Loucy (cell line): ENCODE measurements around the gene SULT2B1.

ENCODE experiments used
- H2AFZ ChIP-seq: fragments of 200-600 bp; sonication (generic); 2 replicates; pipeline ENCODE4 v1.6.0; 2016; ENCODE audit warnings: antibody characterized with exemption, mild to moderate bottlenecking, low read length, moderate library complexity
- H3F3A ChIP-seq: fragments of 200-600 bp; 2 replicates; pipeline ENCODE4 v1.6.0; 2016; ENCODE audit warnings: antibody characterized with exemption, low read depth, mild to moderate bottlenecking
- H3K27me3 ChIP-seq: fragments of 200-600 bp; sonication (generic); 2 replicates; pipeline ENCODE4 v1.6.1; 2014; ENCODE audit warnings: low read length, mild to moderate bottlenecking; ENCODE audit not compliant: insufficient read depth, poor library complexity, severe bottlenecking
- H3K36me3 ChIP-seq: fragments of 200-600 bp; sonication (generic); 2 replicates; pipeline ENCODE4 v1.6.1; 2016; ENCODE audit warnings: low read length; ENCODE audit not compliant: insufficient read depth
- H3K4me1 ChIP-seq: fragments of 200-600 bp; sonication (generic); 2 replicates; pipeline ENCODE4 v1.5.1; 2014; ENCODE audit warnings: low read length, mild to moderate bottlenecking; ENCODE audit not compliant: insufficient read depth, poor library complexity, severe bottlenecking
- H3K4me2 ChIP-seq: fragments of 200-600 bp; sonication (generic); 2 replicates; pipeline ENCODE4 v1.6.0; 2014; ENCODE audit warnings: antibody characterized with exemption, low read length, low read depth, mild to moderate bottlenecking; ENCODE audit not compliant: poor library complexity, severe bottlenecking
- H3K4me3 ChIP-seq: fragments of 200-600 bp; sonication (generic); 2 replicates; pipeline ENCODE4 v1.5.1; 2014; ENCODE audit warnings: low read length, mild to moderate bottlenecking, mixed read lengths; ENCODE audit not compliant: poor library complexity, severe bottlenecking
- H3K79me2 ChIP-seq: fragments of 200-600 bp; sonication (generic); 2 replicates; pipeline ENCODE4 v1.6.1; 2014; ENCODE audit warnings: low read length; ENCODE audit not compliant: insufficient read depth
- H3K9ac ChIP-seq: fragments of 200-600 bp; sonication (generic); 2 replicates; pipeline ENCODE4 v1.6.0; 2014; ENCODE audit warnings: mild to moderate bottlenecking, low read depth, low read length, moderate library complexity; ENCODE audit not compliant: poor library complexity, severe bottlenecking
- H3K9me2 ChIP-seq: fragments of 200-600 bp; sonication (generic); replicated peaks from 2 replicates; pipeline ENCODE4 v1.6.1; 2016; ENCODE audit warnings: low read depth, low read length, mixed read lengths
- H3K9me3 ChIP-seq: fragments of 200-600 bp; sonication (generic); 2 replicates; pipeline ENCODE4 v1.6.1; 2014; ENCODE audit warnings: mild to moderate bottlenecking, antibody characterized with exemption, low read length, low read depth; ENCODE audit not compliant: insufficient read depth
- H4K20me1 ChIP-seq: fragments of 200-600 bp; sonication (generic); 2 replicates; pipeline ENCODE4 v1.6.0; 2014; ENCODE audit warnings: antibody characterized with exemption, low read length, mild to moderate bottlenecking; ENCODE audit not compliant: insufficient read depth, poor library complexity, severe bottlenecking
- EZH2phosphoT487 ChIP-seq: fragments of 200-600 bp; IDR thresholded peaks from 2 replicates; pipeline ENCODE4 v1.6.1; 2018; ENCODE audit warnings: antibody characterized with exemption, mild to moderate bottlenecking, moderate library complexity, borderline replicate concordance
- TF ChIP-seq, protein P1 (sequence below): fragments of 200-600 bp; sonication (generic); conservative IDR thresholded peaks from 2 replicates; pipeline ENCODE4 v1.5.1; 2014; ENCODE audit warnings: mild to moderate bottlenecking, antibody characterized with exemption, low read length

Gene SULT2B1

GRCh38 chr19:48582168-48582567 lies 30.2 kb downstream of the SULT2B1 start:
- H3K79me2 ChIP-seq, result no peaks in the 10 kb centered on the region
- TF ChIP-seq, protein P1, sequence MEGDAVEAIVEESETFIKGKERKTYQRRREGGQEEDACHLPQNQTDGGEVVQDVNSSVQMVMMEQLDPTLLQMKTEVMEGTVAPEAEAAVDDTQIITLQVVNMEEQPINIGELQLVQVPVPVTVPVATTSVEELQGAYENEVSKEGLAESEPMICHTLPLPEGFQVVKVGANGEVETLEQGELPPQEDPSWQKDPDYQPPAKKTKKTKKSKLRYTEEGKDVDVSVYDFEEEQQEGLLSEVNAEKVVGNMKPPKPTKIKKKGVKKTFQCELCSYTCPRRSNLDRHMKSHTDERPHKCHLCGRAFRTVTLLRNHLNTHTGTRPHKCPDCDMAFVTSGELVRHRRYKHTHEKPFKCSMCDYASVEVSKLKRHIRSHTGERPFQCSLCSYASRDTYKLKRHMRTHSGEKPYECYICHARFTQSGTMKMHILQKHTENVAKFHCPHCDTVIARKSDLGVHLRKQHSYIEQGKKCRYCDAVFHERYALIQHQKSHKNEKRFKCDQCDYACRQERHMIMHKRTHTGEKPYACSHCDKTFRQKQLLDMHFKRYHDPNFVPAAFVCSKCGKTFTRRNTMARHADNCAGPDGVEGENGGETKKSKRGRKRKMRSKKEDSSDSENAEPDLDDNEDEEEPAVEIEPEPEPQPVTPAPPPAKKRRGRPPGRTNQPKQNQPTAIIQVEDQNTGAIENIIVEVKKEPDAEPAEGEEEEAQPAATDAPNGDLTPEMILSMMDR, result no peak
- no peak for TF ChIP-seq EZH2phosphoT487
- no peak overlapping the region for H3K9ac ChIP-seq
- H3K4me1 ChIP-seq, result peaks cover 3% of the 10 kb centered on the region
- H3K4me3 ChIP-seq, result no peak overlapping the region
- H3K36me3 ChIP-seq, result no peaks in the 10 kb centered on the region
- no peak overlapping the region for H2AFZ ChIP-seq
- H3K9me2 ChIP-seq, result no peaks in the 10 kb centered on the region
- no peaks in the 10 kb centered on the region for H3K9me3 ChIP-seq
- no peaks in the 10 kb centered on the region for H3K27me3 ChIP-seq
- no peaks in the 10 kb centered on the region for H4K20me1 ChIP-seq
- H3K4me2 ChIP-seq, result no peak overlapping the region
- no peaks in the 10 kb centered on the region for H3F3A ChIP-seq

DNA sequence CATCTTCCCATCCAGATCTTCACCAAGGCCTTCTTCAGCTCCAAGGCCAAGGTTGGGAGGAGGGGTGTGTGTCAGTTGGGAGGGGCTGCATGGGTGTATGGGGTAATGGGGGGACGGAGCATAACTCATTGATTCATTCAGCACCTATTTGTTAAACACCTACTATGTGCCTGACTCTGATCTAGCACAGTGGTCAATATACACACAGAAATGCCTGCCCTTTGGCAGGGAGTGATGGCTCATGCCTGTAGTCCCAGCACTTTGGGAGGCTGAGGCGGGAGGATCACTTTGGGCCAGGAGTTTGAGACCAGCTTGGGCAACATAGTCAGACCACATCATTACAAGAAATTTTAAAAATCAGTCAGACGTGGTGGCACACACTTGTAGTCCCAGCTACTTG lies 35.4 kb downstream of the SULT2B1 start:
- Histone ChIP-seq H3K27me3 (no peaks in the 10 kb centered on the region), H3K79me2 (no peaks in the 10 kb centered on the region), H3K9ac (no peak overlapping the region), H3K4me2 (no peak overlapping the region), H4K20me1 (no peaks in the 10 kb centered on the region), H3K9me2 (no peaks in the 10 kb centered on the region), H3K4me3 (no peak overlapping the region), H3K4me1 (peaks cover 10% of the 10 kb centered on the region), H3K36me3 (no peaks in the 10 kb centered on the region), H3K9me3 (no peaks in the 10 kb centered on the region), H3F3A (no peaks in the 10 kb centered on the region), H2AFZ (no peak overlapping the region)
- TF ChIP-seq, protein P1, result no peak
- TF ChIP-seq EZH2phosphoT487, result no peak

DNA sequence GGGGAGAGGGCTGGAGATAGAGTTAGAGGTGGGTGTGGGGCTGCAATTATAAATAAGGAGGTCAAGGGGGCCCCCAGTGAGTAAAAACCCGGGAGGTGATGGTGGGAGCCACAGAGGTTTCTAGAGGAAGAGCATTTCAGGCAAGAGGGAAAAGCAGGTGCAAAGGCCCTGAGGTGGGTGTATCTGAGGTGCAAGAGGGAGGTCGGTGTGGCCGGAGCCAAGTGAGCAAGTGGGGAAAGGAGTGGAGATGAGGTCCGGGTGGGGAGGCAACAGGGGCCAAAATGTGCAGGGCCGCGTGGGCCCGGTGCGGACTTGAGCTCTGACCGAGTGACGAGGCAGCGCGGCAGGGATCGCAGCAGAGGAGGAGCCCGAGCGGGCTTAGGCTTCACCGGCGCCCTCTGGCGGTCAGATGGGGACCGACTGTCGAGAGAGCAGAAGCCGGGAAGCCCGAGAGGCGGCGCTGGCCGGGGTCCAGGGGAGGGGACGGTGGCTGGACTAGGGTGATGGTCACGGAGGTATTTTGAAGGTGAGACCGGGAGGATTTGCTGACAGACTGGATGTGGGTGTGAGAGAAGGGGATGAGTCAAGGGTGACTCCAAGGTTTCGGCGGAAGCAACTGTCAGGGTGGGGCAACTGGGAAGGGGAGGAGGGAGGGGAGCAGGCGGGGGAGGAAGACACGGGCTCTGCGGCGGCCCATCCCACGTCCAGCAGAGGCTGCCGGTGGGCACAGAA lies 36.9 kb downstream of the SULT2B1 start:
- Histone ChIP-seq H3K9ac (peak overlapping the region; percentile 39), H3K4me2 (peak overlapping the region; percentile 68)

More for the DNA sequence above, 36.9 kb downstream of the SULT2B1 start:
- H3K9me2 ChIP-seq, result no peaks in the 10 kb centered on the region
- H3K9me3 ChIP-seq, result no peaks in the 10 kb centered on the region
- peak overlapping the region; percentile 69 for H3K4me3 ChIP-seq
- no peaks in the 10 kb centered on the region for H3F3A ChIP-seq
- peak overlapping the region; percentile 98 for H2AFZ ChIP-seq
- H3K79me2 ChIP-seq, result no peaks in the 10 kb centered on the region
- TF ChIP-seq, protein P1, result peak; percentile 96
- no peak for TF ChIP-seq EZH2phosphoT487
- no peaks in the 10 kb centered on the region for H3K27me3 ChIP-seq
- H3K4me1 ChIP-seq, result peaks cover 10% of the 10 kb centered on the region
- H3K36me3 ChIP-seq, result no peaks in the 10 kb centered on the region
- no peaks in the 10 kb centered on the region for H4K20me1 ChIP-seq
